ENCODE measurements around the gene GSK3B. TPM values are rescaled to one million over a fixed set of nuclear protein-coding genes. Genes with fewer than 3 reads are reported as not detected.

The GSK3B gene
- total RNA-seq, 2 donors from 2014 or later = 57.3 to 59.8 TPM

GRCh38 chr3:119913021-119913420, 181.2 kb downstream of the GSK3B start:
- Histone ChIP-seq H3K27me3 (ENCODE audit: control insufficient read depth, insufficient read depth, low read length, poor library complexity, severe bottlenecking) (no peaks in the 10 kb centered on the region), H3K4me3 (ENCODE audit: low read length) (no peak overlapping the region), H3K4me1 (ENCODE audit: control insufficient read depth, insufficient read depth, low read length) (no peaks in the 10 kb centered on the region), H3K9ac (ENCODE audit: extremely low read depth, low read length, poor library complexity, severe bottlenecking) (no peak overlapping the region), H3K36me3 (ENCODE audit: control insufficient read depth, insufficient read depth, low read length) (peaks cover 55% of the 10 kb centered on the region), H3K9me3 (ENCODE audit: control insufficient read depth, low read length) (no peaks in the 10 kb centered on the region), H3K27ac (ENCODE audit: low read depth, low read length) (no peak overlapping the region)
- H3K27me3 Mint-ChIP-seq (ENCODE audit: insufficient read depth) = no peaks in the 10 kb centered on the region
- TF ChIP-seq CTCF (conservative IDR thresholded peaks at IDR 0.05) = no peak
- DNase-seq = no peak
- H3K4me1 Mint-ChIP-seq = no peaks in the 10 kb centered on the region
- 50 to 70% methylated on average over 2 to 3 of the region's 3 CpGs for WGBS, 2 experiments (ENCODE audit: insufficient coverage in 1 of 2, insufficient read length in 1 of 2)
- no peaks in the 10 kb centered on the region for H3K9me3 Mint-ChIP-seq
- peaks cover 36% of the 10 kb centered on the region for H3K36me3 Mint-ChIP-seq (ENCODE audit: low read depth)
- no peak overlapping the region for H3K27ac Mint-ChIP-seq
- no peak overlapping the region for H3K4me3 Mint-ChIP-seq

GRCh38 chr3:119912220-119912619, 182.0 kb downstream of the GSK3B start:
- H3K4me3 ChIP-seq (ENCODE audit: low read length) = no peak overlapping the region
- no peak overlapping the region for H3K9ac ChIP-seq (ENCODE audit: extremely low read depth, low read length, poor library complexity, severe bottlenecking)
- Mint-ChIP-seq H3K27ac (no peak overlapping the region), H3K27me3 (ENCODE audit: insufficient read depth) (no peaks in the 10 kb centered on the region), H3K9me3 (no peaks in the 10 kb centered on the region), H3K36me3 (ENCODE audit: low read depth) (peaks cover 36% of the 10 kb centered on the region), H3K4me3 (no peak overlapping the region), H3K4me1 (no peaks in the 10 kb centered on the region)
- no peaks in the 10 kb centered on the region for H3K9me3 ChIP-seq (ENCODE audit: control insufficient read depth, low read length)
- no peak overlapping the region for H3K27ac ChIP-seq (ENCODE audit: low read depth, low read length)
- DNase-seq = no peak
- no peak for TF ChIP-seq CTCF (conservative IDR thresholded peaks at IDR 0.05)
- 100% methylated on average over 1 of the region's 2 CpGs; no CpG with 5 or more reads in 1 of the 2 experiments for WGBS, 2 experiments (ENCODE audit: insufficient coverage in 1 of 2, insufficient read length in 1 of 2)
- peaks cover 55% of the 10 kb centered on the region for H3K36me3 ChIP-seq (ENCODE audit: control insufficient read depth, insufficient read depth, low read length)
- no peaks in the 10 kb centered on the region for H3K4me1 ChIP-seq (ENCODE audit: control insufficient read depth, insufficient read depth, low read length)
- no peaks in the 10 kb centered on the region for H3K27me3 ChIP-seq (ENCODE audit: control insufficient read depth, insufficient read depth, low read length, poor library complexity, severe bottlenecking)

- Mint-ChIP-seq H3K4me3 (no peak overlapping the region), H3K4me1 (no peaks in the 10 kb centered on the region), H3K27ac (no peak overlapping the region), H3K9me3 (no peaks in the 10 kb centered on the region), H3K36me3 (ENCODE audit: low read depth) (peaks cover 35% of the 10 kb centered on the region), H3K27me3 (ENCODE audit: insufficient read depth) (no peaks in the 10 kb centered on the region)
- Histone ChIP-seq H3K27me3 (ENCODE audit: control insufficient read depth, insufficient read depth, low read length, poor library complexity, severe bottlenecking) (no peaks in the 10 kb centered on the region), H3K9ac (ENCODE audit: extremely low read depth, low read length, poor library complexity, severe bottlenecking) (no peak overlapping the region), H3K36me3 (ENCODE audit: control insufficient read depth, insufficient read depth, low read length) (peaks cover 55% of the 10 kb centered on the region), H3K27ac (ENCODE audit: low read depth, low read length) (no peak overlapping the region), H3K9me3 (ENCODE audit: control insufficient read depth, low read length) (no peaks in the 10 kb centered on the region), H3K4me3 (ENCODE audit: low read length) (no peak overlapping the region), H3K4me1 (ENCODE audit: control insufficient read depth, insufficient read depth, low read length) (no peaks in the 10 kb centered on the region)
- no peak for DNase-seq
- no peak for TF ChIP-seq CTCF (conservative IDR thresholded peaks at IDR 0.05)
- WGBS, 2 experiments (ENCODE audit: insufficient coverage in 1 of 2, insufficient read length in 1 of 2) = 88 to 93% methylated on average over 1 of the region's 1 CpG
Observed at GRCh38 chr3:119911748-119912147, 182.5 kb downstream of the GSK3B start.
